GM15510 (cell line): ENCODE measurements around the gene PRPF18.

ENCODE experiments used
- POLR2A ChIP-seq: IDR thresholded peaks from 3 replicates; pipeline ENCODE4 v1.6.1; 2011; ENCODE audit warnings: borderline replicate concordance; ENCODE audit not compliant: insufficient read length; ENCODE audit errors: extremely low read depth

PRPF18 gene

DNA sequence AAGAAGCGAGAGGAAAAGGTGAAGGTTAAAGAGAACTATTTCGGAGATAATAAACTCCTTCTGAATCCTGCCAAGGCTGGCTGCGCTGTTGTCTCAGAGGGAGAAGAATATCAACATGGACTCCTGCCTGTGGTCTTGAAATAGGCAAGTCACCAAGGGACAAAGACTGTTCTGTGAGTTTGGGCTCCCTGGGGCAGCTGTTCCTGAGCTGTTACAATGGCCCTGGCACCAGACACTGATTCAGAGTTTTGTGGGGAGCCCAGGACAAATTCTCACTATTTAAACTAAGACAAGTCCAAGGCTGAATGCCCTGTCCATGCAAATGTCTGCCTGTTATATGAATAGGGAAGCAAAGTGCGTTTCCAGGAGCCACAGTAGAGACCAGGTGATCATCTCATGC, 81.4 kb downstream of the PRPF18 start:
- no peak for TF ChIP-seq POLR2A

DNA sequence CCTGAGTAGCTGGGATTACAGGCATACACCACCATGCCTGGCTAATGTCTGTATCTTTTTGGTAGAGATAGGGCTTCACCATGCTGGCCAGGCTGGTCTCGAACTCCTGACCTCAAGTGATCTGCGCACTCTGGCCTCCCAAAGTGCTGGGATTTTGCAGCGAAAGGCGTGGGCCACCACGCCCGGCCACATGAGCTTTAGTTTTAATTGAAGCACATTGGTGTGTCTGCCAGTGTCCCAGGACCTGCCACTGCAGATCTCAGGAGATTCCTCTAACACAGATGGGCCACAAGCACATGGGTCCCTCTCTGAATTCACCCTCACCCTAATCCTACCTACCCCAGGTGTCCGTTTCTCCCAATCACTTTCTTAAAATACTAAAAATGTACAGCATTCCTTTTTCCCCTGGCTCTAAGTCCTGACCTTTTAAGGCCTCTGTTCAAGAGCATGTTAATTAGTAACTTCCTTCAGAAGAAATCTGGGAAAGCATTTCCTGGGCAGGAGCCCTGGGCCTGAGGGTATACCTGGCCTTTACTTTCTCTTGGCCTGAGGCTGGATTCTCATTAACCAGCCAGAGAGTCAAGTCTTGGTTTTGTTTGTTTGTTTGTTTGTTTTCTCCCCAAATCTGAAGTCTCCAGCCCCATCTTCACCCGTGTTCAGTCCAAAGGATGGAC, 82.6 kb downstream of the PRPF18 start:
- no peak for TF ChIP-seq POLR2A

DNA sequence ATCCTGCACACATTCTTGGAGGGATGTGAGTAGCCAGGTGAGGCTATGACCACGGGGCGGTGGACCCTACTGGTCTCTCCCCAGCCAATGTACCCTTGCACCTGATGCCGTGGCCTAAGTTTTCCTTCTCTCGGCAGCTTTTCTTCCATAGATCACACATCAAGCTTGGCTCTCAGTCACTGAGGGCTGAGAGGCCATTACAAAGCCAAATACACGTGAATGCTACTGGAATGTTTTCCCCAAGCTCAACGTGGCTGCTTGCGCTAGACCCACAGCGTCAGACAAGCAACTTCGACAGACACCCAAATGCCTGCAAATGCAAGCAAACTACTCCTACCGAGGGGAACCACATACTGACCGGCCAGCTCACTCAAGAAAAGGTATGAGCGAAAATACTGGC, 83.1 kb downstream of the PRPF18 start:
- no peak for TF ChIP-seq POLR2A

DNA sequence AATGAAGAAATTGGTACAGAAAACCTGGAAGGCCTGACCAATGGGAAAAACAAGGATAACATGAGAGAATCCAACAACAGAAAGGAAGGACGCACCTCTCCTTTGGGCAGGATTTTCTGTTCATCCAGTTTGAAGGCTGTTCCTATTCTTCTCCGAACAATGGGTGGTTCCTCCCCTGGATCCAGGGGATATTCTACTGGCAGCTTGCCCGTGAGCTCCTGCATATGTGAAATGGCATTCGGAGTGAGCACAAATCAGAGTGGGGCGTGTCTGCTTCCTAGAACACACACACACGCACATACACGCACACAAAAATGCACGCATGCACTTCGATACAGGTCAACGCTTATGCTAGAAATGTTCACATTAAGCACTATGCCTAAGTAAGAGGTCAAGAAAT, 83.5 kb downstream of the PRPF18 start:
- TF ChIP-seq POLR2A: no peak

DNA sequence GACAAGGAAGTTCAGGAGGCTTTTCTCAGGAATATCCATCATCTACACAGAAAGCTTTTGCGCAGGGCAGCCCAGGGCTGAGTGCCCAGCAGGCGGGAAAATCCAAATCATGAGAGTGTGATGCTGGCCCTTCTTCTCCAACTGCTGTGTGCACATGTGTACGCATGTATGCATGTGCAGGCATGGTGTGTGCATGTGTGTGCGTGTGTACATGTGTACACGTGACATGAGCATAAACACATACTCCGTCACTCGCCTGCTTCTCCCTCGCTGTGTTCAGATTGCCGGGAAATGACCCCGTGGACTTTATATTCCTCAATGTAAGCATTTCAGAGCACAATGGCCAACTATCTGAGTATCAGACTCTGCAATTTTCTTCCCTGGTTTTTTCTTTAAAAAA, 85.1 kb downstream of the PRPF18 start:
- TF ChIP-seq POLR2A: no peak

DNA sequence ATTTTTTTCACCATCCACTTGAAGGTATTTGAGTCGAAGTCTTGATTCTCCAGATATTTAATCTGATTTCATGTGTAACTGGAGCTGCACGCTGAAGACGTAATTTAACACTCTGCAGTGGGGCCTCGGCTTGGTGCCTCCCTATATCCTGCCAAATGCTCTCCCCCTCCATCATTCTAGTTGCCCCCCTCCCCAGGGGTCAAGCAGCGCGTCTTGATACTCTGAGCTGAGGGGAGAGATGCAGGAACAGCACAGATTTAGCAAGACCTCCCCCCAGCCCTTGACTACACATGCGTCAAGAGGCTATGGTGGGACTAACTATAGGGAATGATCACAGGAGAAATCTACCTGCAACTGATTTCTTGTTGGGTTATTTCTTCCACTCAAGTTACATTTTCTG, 85.8 kb downstream of the PRPF18 start:
- TF ChIP-seq POLR2A: no peak

DNA sequence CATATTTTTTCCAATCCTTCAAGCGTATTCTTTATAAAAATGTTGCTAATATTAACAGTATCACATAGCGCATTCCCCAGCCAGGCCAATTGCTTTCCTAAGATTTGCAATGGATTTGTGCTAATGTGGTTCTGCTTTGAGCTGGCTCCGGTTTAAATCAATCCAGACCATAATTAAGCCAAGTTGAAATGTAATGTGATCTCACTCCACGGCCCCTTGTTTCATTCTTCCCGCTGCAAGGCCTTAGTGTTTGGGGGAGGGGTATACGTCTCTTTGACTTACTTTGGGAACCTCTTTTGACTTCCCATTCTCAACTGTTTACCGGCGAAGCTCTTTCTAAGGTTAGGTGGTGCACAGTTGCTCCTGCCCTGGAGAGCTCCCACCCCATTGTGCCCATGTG, 86.4 kb downstream of the PRPF18 start:
- no peak for TF ChIP-seq POLR2A

DNA sequence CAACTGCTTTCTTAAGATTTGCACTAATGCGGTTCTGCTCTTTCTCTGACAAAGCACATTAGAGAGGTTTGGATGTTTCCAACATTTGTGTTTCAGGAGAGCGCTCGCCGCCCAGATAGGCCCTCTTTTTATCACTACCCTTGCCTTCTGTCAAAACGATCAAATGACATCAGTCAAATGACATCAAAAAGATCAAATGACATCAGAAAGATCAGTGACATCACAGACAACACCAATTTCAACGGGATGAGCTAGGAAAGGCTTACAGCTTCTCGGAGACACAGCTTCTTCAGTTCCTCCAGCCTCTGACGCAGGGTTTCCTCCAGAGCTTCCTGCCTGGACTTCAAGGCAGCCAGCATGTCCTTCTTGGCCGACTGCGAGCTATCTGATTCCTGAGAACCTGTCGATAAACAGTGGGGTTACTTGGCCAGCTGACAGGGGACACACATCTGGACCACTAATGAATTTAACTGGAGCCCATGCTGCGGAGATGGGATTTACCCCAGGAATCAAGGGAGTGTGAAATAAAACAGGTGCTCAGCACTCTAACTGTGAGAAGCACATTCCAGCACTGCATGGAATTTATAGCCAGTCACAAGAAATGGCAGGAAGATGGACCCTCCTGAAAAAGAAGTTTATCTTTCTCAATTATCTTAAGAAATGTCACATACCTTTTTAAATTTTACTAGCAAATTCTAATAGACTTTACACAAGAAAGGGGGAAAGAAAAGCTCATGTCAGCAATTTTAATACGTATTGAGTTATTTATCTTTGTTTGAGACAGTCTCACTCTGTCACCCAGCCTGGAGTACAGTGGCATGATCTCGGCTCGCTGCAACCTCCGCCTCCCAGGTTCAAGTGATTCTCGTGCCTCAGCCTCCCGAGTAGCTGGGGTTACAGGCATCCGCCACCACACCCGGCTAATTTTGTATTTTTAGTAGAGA, 88.2 kb downstream of the PRPF18 start:
- no peak for TF ChIP-seq POLR2A

DNA sequence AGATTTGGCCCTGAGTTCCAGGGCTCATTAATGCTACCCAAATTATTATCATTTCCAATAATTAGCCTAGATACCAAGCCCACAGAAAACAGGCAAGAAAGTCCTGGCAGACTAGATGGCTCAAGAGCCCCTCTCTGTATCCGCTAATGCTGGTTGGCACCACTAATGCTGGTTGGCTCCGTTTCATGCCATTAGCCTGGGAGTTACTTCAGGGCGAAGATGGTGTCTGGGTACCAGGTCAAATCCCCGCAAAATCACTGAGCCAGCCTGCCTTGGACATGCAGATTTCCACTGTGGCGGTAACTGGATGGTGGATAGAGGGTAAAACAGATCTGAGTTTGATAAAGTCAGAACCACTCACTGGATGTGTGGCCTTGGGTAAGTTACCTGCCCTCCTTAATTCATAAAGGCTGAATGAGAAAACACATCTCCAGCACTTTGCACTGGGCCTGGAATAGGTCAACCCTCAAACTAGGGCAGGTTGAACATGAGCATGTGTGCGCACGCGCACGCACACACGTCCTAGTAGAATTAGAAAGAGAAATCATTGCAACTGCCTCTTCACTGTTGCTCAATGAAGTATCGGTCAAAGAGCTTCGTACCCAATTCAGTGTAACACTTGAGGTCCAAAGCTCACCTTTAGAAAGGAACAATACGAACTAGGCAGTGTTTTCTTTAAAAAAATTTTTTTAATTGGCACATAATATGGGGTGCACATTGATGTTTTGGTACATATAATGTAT, 91.5 kb downstream of the PRPF18 start:
- no peak for TF ChIP-seq POLR2A
